Smooth muscle cell (in vitro differentiated cells): ENCODE measurements around the gene LDLRAP1. TPM values are rescaled to one million over a fixed set of nuclear protein-coding genes. Genes with fewer than 3 reads are reported as not detected.

Experiments used
- DNase-seq: peaks from one replicate; lab custom pipeline; 2025; ENCODE audit not compliant: unreplicated experiment; lab: John Stamatoyannopoulos, UW
- H2AFZ ChIP-seq: fragments of 200-600 bp; sonication (generic); 2 replicates; pipeline ENCODE4 v1.6.0; 2016; ENCODE audit warnings: antibody characterized with exemption, low read depth, mild to moderate bottlenecking
- H3F3A ChIP-seq: fragments of 200-600 bp; sonication (generic); 2 replicates; pipeline ENCODE4 v1.6.0; 2017; ENCODE audit warnings: antibody characterized with exemption, low read depth
- H3K27ac ChIP-seq: fragments of 200-600 bp; sonication (generic); 2 replicates; pipeline ENCODE4 v1.5.1; 2016; ENCODE audit warnings: low read depth, mild to moderate bottlenecking
- H3K27me3 ChIP-seq: fragments of 200-600 bp; sonication (generic); 2 replicates; pipeline ENCODE4 v1.6.1; 2016; ENCODE audit warnings: low read depth, mild to moderate bottlenecking
- H3K36me3 ChIP-seq: fragments of 200-600 bp; sonication (generic); 2 replicates; pipeline ENCODE4 v1.5.1; 2016; ENCODE audit warnings: low read depth
- H3K4me1 ChIP-seq: fragments of 200-600 bp; sonication (generic); 2 replicates; pipeline ENCODE4 v1.5.1; 2016; ENCODE audit warnings: low read depth
- H3K4me2 ChIP-seq: fragments of 200-600 bp; sonication (generic); 2 replicates; pipeline ENCODE4 v1.6.0; 2016; ENCODE audit warnings: mild to moderate bottlenecking
- H3K4me3 ChIP-seq: fragments of 200-600 bp; sonication (generic); 2 replicates; pipeline ENCODE4 v1.5.1; 2016; ENCODE audit warnings: mild to moderate bottlenecking
- H3K79me2 ChIP-seq: fragments of 200-600 bp; sonication (generic); 2 replicates; pipeline ENCODE4 v1.6.0; 2016; ENCODE audit warnings: low read depth, mild to moderate bottlenecking
- H3K9ac ChIP-seq: fragments of 200-600 bp; sonication (generic); 2 replicates; pipeline ENCODE4 v1.6.0; 2016; ENCODE audit warnings: low read depth
- H3K9me3 ChIP-seq: fragments of 200-600 bp; sonication (generic); replicated peaks from 2 replicates; pipeline ENCODE4 v1.5.1; 2016; ENCODE audit warnings: low read depth
- H4K20me1 ChIP-seq: fragments of 200-600 bp; sonication (generic); 2 replicates; pipeline ENCODE4 v1.6.0; 2016; ENCODE audit warnings: low read depth
- CTCF ChIP-seq: fragments of 200-600 bp; sonication (generic); IDR thresholded peaks from 2 replicates; pipeline ENCODE4 v1.5.1; 2017; ENCODE audit warnings: borderline replicate concordance, mild to moderate bottlenecking, antibody characterized with exemption; ENCODE audit not compliant: insufficient read depth, poor library complexity, severe bottlenecking
- WGBS: methylation state at CpG from one replicate; pipeline ENCODE4 v1.1.7; 2016; ENCODE audit warnings: low lambda C conversion rate; 5-methylcytosine and 5-hydroxymethylcytosine counted together
- polyA plus RNA-seq: library from polyadenylated mRNA; unstranded; fragments of >200 nt; fragmentation: Nextera tagmentation; extraction: Ambion mirVana; gene quantifications from 2 replicates; pipeline ENCODE4 v1.2.1, GENCODE V29; 2016
- total RNA-seq: library from RNA; depleted of rRNA; stranded (reverse); fragments of >200 nt; gene quantifications from 2 replicates; pipeline ENCODE4 v1.2.3, GENCODE V29; 2014

The LDLRAP1 gene
- total and polyA plus RNA-seq, 2 experiments from 2014 or later, result 19.5 to 39.0 TPM

- peak within 1 kb of the TSS; percentile 79 for H2AFZ ChIP-seq
- peaks cover 41% of the 10 kb centered on the region for H3K27me3 ChIP-seq
- peak within 1 kb of the TSS; percentile 99 for H3K4me2 ChIP-seq
- no peak within 1 kb of the TSS for H3K27ac ChIP-seq
- TF ChIP-seq CTCF, result peak; percentile 24
- H3K36me3 ChIP-seq, result no peaks in the 10 kb centered on the region
- peak; percentile 88 for DNase-seq
- H4K20me1 ChIP-seq, result no peaks in the 10 kb centered on the region
- H3F3A ChIP-seq, result peaks cover 11% of the 10 kb centered on the region
- H3K79me2 ChIP-seq, result no peaks in the 10 kb centered on the region
- H3K4me3 ChIP-seq, result peak within 1 kb of the TSS; percentile 80
- 1% methylated on average over 32 of the region's 116 CpGs for WGBS
- peaks cover 14% of the 10 kb centered on the region for H3K4me1 ChIP-seq
- no peaks in the 10 kb centered on the region for H3K9me3 ChIP-seq
- H3K9ac ChIP-seq, result no peak within 1 kb of the TSS
Observed at GRCh38 chr1:25616095-25616986, 72.9 kb downstream of the LDLRAP1 start, which contains the start of gene MAN1C1. TSS of gene MAN1C1 (plus strand) at chr1:25616791. CDS start at chr1:25617798, 1,007 bp downstream.

- Histone ChIP-seq H3K27me3 (peaks cover 34% of the 10 kb centered on the region), H3K9ac (no peak overlapping the region), H3K79me2 (no peaks in the 10 kb centered on the region), H3K4me2 (peak overlapping the region; percentile 99), H3K4me3 (peak overlapping the region; percentile 80), H3K9me3 (no peaks in the 10 kb centered on the region), H3F3A (peaks cover 11% of the 10 kb centered on the region), H2AFZ (peak overlapping the region; percentile 79), H4K20me1 (no peaks in the 10 kb centered on the region), H3K27ac (no peak overlapping the region), H3K36me3 (no peaks in the 10 kb centered on the region), H3K4me1 (peaks cover 14% of the 10 kb centered on the region)
- WGBS, result 0% methylated on average over 49 of the region's 94 CpGs
- no peak for TF ChIP-seq CTCF
- no peak for DNase-seq
Observed at GRCh38 chr1:25616987-25617624, 73.7 kb downstream of the LDLRAP1 start.

DNA sequence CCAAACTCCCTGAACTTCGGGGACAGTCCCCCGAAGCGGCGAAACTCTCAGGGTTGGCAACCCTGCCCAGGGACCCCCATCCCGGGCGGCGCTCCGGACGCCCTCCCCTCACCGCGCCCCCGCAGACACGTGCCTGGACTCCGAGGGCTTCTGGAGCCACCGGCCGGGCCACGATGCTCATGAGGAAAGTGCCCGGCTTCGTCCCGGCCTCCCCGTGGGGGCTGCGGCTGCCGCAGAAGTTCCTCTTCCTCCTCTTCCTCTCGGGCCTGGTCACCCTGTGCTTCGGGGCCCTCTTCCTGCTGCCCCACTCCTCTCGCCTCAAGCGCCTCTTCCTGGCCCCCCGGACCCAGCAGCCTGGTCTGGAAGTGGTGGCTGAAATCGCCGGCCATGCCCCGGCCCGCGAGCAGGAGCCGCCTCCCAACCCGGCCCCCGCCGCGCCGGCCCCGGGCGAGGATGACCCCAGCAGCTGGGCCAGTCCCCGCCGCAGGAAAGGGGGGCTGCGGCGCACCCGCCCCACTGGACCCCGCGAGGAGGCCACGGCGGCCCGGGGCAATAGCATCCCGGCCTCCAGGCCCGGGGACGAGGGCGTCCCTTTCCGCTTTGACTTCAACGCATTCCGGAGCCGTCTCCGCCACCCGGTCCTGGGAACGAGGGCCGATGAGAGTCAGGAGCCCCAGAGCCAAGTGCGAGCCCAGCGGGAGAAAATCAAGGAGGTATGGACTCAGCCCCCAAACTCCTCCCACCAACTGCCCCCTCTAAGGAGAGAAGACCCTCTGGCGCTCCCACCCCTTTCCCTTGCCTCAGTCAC, 74.4 kb downstream of the LDLRAP1 start:
- DNase-seq, result no peak
- no peaks in the 10 kb centered on the region for H3K9me3 ChIP-seq
- WGBS, result 3% methylated on average over 37 of the region's 66 CpGs
- no peaks in the 10 kb centered on the region for H4K20me1 ChIP-seq
- H3K4me1 ChIP-seq, result peaks cover 14% of the 10 kb centered on the region
- peaks cover 34% of the 10 kb centered on the region for H3K27me3 ChIP-seq
- H3K9ac ChIP-seq, result no peak overlapping the region
- no peaks in the 10 kb centered on the region for H3K79me2 ChIP-seq
- H3K4me3 ChIP-seq, result peak overlapping the region; percentile 49
- no peak overlapping the region for H3K27ac ChIP-seq
- no peak for TF ChIP-seq CTCF
- peak overlapping the region; percentile 67 for H2AFZ ChIP-seq
- peaks cover 11% of the 10 kb centered on the region for H3F3A ChIP-seq
- peak overlapping the region; percentile 86 for H3K4me2 ChIP-seq
- no peaks in the 10 kb centered on the region for H3K36me3 ChIP-seq
